GF-D8 (cell line): ENCODE measurements around the gene FAM200B.
A peak's percentile ranks its signal among the peaks of the same experiment; 100 is the strongest.

Source experiments
- DNase-seq: peaks from one replicate; lab custom pipeline; 2025; lab: John Stamatoyannopoulos, UW

Gene FAM200B

DNA sequence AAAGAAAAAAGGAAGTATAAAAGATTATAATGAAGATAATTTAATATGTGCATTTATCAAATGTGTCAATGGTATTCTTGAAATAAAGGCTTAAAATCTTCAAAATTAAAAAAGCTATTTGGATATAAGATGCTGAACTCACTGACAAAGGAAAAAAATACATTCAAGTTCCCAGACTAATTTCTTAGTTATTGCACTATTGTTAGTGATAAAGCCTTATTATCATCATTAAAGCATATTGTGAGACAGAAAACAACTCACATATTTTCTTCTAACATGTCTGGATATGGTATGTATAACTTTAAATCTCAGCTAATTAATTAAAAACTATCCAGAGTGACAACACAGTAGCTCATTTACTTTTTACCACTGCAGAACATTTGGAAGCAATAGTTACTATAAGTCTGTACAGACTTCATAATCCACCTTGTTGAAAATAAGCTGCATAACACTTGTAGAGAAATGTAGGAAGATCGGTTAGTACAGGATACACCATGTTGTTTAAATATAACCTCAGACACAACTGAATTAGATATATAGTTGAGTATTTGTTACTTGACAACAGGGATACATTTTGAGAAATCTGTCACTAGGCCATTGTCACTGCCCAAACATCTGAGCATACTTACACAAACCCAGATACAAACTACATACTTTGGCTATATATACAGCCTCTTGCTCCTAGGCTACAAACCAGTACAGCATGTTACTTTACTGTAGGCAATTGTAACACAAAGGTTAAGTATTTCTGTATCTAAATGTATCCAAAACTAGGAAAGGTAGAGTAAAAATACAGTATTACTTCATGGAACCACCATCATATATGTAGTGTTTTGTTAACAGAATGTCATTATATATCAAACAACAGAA, 12.8 kb upstream of the FAM200B start:
- no peak for DNase-seq

DNA sequence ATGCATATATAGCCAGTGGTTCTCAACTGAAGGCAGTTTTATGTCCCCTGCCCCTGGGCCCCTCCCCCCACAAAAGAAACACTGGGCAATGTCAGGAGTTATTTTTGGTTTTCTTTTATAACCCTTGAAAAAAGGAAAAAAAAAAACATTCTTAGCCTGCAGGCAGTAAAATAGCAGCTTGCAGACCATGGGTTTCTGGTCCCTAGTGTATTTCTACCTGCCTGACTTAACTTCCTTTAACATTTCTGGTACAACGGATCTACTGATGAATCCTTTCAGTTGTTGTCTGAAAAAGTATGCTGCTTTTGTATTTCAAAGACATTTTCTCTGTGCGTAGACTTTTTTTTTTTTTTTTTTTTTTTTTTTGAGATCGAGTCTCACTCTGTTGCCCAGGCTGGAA, 11.1 kb upstream of the FAM200B start:
- no peak for DNase-seq

DNA sequence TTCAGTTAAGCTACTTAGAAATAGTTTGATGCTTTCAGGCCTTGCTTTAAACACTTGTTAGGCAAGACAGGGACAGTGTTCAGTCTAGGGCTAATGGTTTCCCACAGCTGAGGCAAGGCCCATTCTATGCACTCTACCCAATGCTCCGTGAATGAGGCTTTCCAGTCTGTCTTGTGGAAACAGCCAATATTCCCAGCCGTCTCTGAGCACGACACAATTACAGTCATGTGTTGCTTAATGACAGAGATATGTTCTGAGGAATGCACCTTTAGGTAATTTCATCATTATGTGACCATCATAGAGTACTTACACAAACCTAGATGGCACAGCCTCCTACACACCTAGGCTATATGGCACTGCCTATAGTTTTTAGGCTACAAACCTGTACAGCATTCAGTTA, 9.5 kb upstream of the FAM200B start:
- DNase-seq, result no peak

- no peak for DNase-seq
Observed at GRCh38 chr4:15673337-15673736, 8.3 kb upstream of the FAM200B start.

- no peak for DNase-seq
Observed at GRCh38 chr4:15674046-15674445, 7.6 kb upstream of the FAM200B start.

- DNase-seq, result no peak
Observed at GRCh38 chr4:15674926-15675325, 6.7 kb upstream of the FAM200B start.

GRCh38 chr4:15675356-15675755, 6.3 kb upstream of the FAM200B start:
- DNase-seq, result no peak

- DNase-seq, result no peak
Observed at GRCh38 chr4:15676039-15676438, 5.6 kb upstream of the FAM200B start.

DNA sequence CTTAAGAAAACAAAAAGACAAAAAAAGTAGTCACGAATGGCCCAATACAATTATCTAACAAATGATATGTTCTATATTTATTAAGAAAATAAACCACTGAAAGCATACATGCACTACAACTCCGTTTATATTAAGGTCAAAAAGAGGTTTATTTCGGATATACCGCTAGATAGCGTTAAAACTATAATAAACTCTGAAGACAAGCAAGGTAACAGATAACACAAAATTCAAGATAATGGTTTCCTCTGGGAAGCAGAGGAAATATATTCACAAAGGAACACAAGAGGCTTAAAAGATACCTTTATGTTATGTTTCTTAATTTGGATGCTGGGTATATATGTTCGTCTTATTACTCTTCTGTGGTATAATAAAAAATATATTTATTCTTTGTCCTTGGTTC, 4.7 kb upstream of the FAM200B start:
- DNase-seq, result no peak

DNA sequence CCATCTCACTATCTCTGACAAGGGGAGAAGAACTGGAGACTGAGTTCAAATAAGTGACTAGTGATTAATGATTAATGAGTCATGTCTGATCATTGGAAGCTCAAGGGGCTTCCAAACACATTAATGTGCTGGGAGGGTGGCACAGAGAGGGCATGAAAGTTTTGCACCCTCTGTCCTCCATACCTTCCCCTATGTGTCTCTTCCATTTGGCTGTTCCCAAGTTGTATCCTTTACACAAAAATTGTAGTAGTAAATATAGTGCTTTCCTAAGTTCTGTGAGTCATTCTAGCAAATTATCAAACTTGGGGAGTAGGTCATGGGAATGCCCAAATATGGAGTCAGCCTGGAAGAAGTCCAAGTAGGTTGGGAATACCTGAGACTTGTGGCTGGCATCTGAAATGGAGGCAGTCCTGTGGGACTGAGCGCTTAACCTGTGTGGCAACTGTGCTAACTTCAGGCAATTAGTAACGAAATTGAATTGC, 4.1 kb upstream of the FAM200B start:
- no peak for DNase-seq

- DNase-seq, result no peak
Observed at GRCh38 chr4:15681067-15681371, 608 bp upstream of the FAM200B start.

DNA sequence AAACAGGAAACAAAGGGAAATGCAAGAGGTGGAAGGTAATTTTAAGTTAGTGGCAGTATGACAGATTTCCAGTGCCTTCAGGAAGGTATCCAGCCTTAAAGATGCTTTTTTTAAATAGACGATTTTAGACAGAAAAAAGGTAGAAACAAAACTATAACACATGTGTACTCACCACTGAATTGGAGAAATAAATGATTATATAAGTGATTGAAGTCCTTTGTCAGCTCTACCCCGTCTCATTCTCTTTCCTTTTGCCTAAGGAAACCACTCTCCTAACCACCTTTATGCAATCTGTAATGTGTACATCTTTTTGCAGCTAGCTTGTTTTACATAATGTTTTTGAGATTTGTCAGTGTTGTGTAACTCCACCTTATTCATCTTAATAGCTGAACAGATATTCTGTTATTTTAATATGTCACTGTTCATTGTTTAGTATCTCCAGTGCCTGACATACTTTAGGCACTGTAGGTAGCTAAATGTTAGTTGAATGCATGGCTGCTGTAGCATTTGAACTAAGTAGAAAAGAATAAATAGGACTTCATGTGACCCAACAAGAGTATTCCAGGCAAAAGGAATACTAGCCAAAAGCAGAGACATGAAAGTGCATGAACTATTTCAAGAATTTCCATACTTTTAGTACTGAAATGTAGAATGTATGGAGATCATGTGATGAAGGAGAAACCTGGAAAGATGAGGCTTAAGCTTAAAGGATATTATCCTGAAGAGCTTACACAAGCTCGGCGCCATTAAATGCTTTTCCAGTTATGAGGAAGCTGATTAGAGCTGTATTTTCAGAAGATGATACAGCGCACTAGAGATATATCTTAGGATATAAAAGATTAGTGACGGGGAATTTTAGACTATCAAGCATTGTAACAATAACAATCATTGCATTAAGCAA, 865 bp downstream of the FAM200B start:
- DNase-seq, result peak; percentile 60

GRCh38 chr4:15683143-15683495, 1.5 kb downstream of the FAM200B start:
- peak; percentile 51 for DNase-seq

DNA sequence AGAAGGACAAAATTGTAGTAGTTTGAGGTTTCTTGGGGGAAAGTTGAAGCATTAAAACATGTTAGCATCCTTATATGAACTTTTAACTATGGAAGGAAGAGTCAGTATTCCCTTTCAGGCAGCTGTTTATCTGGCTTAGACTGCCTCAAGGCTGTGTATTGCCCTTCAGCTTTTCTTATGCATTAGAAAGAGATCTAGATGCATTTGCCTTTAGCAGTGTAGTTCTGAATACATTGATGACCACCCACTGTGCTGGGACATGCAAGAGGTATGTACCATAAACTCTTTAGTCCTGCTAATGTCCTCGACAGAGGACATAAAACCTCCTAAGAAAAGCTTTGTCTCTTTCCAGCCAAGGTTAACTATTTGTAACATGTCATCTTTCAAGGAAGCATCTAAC, 2.9 kb downstream of the FAM200B start:
- DNase-seq, result no peak

GRCh38 chr4:15688051-15688450, 6.4 kb downstream of the FAM200B start:
- no peak for DNase-seq

DNA sequence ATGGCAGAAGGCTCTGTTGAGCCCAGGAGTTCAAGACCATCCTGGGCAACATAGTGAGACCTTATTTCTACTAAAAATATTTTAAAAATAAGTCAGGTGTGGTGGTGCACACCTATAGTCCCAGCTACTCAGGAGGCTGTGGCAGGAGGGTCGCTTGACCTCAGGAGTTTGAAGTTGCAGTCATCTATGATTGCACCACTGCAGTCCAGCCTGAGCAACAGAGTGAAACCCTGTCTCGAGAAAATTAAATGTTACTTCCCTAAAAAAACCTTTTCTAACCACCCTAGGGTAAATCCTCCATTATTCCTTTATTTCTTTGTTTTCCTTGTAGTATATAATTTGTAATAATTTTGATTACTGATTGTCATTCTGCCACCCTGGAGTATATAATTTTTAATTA, 7.9 kb downstream of the FAM200B start:
- DNase-seq, result peak; percentile 73

DNA sequence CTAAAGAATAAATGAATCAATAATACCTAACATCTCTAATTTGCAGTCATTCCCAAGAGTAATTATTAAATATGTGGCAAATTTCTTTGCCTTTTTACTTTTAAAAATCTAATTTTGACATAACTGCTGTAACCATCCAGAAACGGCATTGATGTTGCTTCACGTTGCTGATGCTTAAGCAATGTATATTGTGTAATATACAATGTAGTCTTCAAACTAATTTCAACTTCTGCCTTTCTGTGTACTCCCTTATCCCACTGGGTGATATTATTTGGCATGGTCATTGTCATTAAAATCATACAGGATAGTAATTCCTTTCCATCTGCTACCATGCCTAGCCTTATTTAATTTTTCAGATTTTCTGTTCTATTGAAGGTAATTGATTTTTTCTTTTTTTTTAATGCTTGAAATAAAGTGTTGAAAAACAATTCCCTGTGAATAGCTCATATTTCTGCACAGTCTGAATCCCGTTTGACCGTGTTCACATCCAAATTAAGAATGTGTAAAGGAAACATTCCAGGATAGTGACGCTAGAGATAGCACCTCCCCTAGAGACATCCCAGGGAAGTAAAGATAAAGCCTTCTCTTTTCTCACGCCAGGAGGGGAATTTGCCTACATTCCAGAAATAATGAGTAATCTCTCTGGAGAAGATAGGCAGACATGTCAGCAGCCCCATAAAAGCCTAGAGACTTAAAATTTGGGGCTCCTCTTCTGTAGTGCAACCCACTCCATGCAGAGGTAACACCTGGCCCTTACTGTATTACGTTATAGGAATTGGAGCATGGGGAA, 8.6 kb downstream of the FAM200B start:
- peak; percentile 63 for DNase-seq

GRCh38 chr4:15691346-15692135, 9.9 kb downstream of the FAM200B start:
- DNase-seq, result no peak

GRCh38 chr4:15692602-15693001, 11.0 kb downstream of the FAM200B start:
- DNase-seq, result no peak

- DNase-seq, result no peak
Observed at GRCh38 chr4:15694431-15694830, 12.8 kb downstream of the FAM200B start.

- no peak for DNase-seq
Observed at GRCh38 chr4:15695240-15695699, 13.6 kb downstream of the FAM200B start.
